Measurements from ENCODE around the gene CDKN1A. TPM values are rescaled to one million over a fixed set of nuclear protein-coding genes. Genes with fewer than 3 reads are reported as not detected.
A peak's percentile ranks its signal among the peaks of the same experiment; 100 is the strongest.

The CDKN1A gene
- total and polyA plus RNA-seq, 10 of the 15 experiments (the other 5 are each of a cell fraction or from before 2014, with no cell fraction given): 25.2 to 637 (median 216) TPM

DNA sequence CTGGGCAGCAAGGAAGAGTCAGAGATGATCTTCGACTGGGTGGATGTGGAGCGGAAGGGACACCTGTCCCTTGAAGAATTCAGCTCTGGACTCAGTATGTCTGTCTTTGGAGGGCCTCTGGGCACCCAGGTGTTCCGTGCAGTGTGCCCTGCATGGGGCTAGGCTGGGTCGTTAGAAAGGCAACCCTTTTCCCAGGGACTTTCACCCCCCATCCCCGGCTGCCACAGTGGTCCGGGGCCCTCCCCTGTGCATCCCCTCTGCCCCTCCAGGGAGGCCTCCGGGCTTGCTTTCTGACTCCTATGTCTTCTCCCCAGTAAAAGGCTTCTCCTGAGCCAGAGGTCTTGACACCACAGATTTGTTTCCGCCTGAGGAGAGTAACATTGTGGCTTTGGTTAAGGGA, 35.3 kb downstream of the CDKN1A start:
- POLR2A ChIA-PET: interaction anchor here (0.8 kb wide), 1 partner anchor 9 kb away, joined by 4 read pairs; no protein-coding TSS in a partner anchor
- no TSS peak for BruUV-seq (replicated peaks)
- TF ChIP-seq, protein P1, sequence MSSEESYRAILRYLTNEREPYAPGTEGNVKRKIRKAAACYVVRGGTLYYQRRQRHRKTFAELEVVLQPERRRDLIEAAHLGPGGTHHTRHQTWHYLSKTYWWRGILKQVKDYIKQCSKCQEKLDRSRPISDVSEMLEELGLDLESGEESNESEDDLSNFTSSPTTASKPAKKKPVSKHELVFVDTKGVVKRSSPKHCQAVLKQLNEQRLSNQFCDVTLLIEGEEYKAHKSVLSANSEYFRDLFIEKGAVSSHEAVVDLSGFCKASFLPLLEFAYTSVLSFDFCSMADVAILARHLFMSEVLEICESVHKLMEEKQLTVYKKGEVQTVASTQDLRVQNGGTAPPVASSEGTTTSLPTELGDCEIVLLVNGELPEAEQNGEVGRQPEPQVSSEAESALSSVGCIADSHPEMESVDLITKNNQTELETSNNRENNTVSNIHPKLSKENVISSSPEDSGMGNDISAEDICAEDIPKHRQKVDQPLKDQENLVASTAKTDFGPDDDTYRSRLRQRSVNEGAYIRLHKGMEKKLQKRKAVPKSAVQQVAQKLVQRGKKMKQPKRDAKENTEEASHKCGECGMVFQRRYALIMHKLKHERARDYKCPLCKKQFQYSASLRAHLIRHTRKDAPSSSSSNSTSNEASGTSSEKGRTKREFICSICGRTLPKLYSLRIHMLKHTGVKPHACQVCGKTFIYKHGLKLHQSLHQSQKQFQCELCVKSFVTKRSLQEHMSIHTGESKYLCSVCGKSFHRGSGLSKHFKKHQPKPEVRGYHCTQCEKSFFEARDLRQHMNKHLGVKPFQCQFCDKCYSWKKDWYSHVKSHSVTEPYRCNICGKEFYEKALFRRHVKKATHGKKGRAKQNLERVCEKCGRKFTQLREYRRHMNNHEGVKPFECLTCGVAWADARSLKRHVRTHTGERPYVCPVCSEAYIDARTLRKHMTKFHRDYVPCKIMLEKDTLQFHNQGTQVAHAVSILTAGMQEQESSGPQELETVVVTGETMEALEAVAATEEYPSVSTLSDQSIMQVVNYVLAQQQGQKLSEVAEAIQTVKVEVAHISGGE (CRISPR knock-in tag; IDR thresholded peaks at IDR 0.05): no peak
- no peak for TF ChIP-seq TARDBP (IDR thresholded peaks at IDR 0.05; ENCODE audit: borderline replicate concordance)

GRCh38 chr6:36714511-36714910, 36.0 kb downstream of the CDKN1A start:
- Histone ChIP-seq H3K9me3 (replicated peaks; ENCODE audit: control insufficient read depth, insufficient read depth, low read length) (no peaks in the 10 kb centered on the region), H3K4me1 (ENCODE audit: control insufficient read depth, insufficient read depth, low read length) (peaks cover 4% of the 10 kb centered on the region; the same call in 1 of the 2 replicates), H3K9ac (ENCODE audit: control insufficient read depth, insufficient read depth, low read length) (no peak overlapping the region), H2AFZ (ENCODE audit: control insufficient read depth, low read depth, low read length) (no peak overlapping the region), H3K27ac (ENCODE audit: control insufficient read depth, insufficient read depth) (no peak overlapping the region), H3K4me2 (ENCODE audit: control insufficient read depth, insufficient read depth) (no peak overlapping the region), H3K36me3 (ENCODE audit: control insufficient read depth in 2 of 2, insufficient read depth in 2 of 2, low read length in 1 of 2) (no peaks in the 10 kb centered on the region), H4K20me1 (ENCODE audit: control insufficient read depth, insufficient read depth) (no peaks in the 10 kb centered on the region), H3K79me2 (ENCODE audit: control insufficient read depth, insufficient read depth, low read length) (no peaks in the 10 kb centered on the region), H3K27me3 (replicated peaks in 1 of 2; ENCODE audit: control insufficient read depth in 2 of 2, insufficient read depth in 2 of 2, low read length in 1 of 2) (no peaks in the 10 kb centered on the region), H3K4me3 (no peak overlapping the region)
- ChIA-PET SMC1A (ENCODE audit: uncharacterized antibody, unreplicated experiment) (interaction anchor here (1.3 kb wide), 1 partner anchor 10 kb away, joined by 4 read pairs; no protein-coding TSS in a partner anchor), RAD21 (ENCODE audit: unreplicated experiment) (no interaction called here), POLR2A (no interaction called here), CTCF (no interaction called here)
- in situ Hi-C loops (cut with MboI) (no loop called here), intact Hi-C loops (cut with micrococcal nuclease; ENCODE audit: unreplicated experiment) (no loop called here)
- WGBS (ENCODE audit: insufficient coverage, insufficient replicate concordance, low lambda C conversion rate, missing lambda C conversion rate): 68% methylated on average over 10 of the region's 10 CpGs
- FAIRE-seq: no peak
- BruUV-seq (replicated peaks): no TSS peak
- no peak for DNase-seq (ENCODE audit: low read depth, low spot score)
- no peak for ATAC-seq
- TF ChIP-seq, protein P2, sequence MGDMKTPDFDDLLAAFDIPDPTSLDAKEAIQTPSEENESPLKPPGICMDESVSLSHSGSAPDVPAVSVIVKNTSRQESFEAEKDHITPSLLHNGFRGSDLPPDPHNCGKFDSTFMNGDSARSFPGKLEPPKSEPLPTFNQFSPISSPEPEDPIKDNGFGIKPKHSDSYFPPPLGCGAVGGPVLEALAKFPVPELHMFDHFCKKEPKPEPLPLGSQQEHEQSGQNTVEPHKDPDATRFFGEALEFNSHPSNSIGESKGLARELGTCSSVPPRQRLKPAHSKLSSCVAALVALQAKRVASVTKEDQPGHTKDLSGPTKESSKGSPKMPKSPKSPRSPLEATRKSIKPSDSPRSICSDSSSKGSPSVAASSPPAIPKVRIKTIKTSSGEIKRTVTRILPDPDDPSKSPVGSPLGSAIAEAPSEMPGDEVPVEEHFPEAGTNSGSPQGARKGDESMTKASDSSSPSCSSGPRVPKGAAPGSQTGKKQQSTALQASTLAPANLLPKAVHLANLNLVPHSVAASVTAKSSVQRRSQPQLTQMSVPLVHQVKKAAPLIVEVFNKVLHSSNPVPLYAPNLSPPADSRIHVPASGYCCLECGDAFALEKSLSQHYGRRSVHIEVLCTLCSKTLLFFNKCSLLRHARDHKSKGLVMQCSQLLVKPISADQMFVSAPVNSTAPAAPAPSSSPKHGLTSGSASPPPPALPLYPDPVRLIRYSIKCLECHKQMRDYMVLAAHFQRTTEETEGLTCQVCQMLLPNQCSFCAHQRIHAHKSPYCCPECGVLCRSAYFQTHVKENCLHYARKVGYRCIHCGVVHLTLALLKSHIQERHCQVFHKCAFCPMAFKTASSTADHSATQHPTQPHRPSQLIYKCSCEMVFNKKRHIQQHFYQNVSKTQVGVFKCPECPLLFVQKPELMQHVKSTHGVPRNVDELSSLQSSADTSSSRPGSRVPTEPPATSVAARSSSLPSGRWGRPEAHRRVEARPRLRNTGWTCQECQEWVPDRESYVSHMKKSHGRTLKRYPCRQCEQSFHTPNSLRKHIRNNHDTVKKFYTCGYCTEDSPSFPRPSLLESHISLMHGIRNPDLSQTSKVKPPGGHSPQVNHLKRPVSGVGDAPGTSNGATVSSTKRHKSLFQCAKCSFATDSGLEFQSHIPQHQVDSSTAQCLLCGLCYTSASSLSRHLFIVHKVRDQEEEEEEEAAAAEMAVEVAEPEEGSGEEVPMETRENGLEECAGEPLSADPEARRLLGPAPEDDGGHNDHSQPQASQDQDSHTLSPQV (IDR thresholded peaks at IDR 0.05): no peak
- TF ChIP-seq, protein P3, sequence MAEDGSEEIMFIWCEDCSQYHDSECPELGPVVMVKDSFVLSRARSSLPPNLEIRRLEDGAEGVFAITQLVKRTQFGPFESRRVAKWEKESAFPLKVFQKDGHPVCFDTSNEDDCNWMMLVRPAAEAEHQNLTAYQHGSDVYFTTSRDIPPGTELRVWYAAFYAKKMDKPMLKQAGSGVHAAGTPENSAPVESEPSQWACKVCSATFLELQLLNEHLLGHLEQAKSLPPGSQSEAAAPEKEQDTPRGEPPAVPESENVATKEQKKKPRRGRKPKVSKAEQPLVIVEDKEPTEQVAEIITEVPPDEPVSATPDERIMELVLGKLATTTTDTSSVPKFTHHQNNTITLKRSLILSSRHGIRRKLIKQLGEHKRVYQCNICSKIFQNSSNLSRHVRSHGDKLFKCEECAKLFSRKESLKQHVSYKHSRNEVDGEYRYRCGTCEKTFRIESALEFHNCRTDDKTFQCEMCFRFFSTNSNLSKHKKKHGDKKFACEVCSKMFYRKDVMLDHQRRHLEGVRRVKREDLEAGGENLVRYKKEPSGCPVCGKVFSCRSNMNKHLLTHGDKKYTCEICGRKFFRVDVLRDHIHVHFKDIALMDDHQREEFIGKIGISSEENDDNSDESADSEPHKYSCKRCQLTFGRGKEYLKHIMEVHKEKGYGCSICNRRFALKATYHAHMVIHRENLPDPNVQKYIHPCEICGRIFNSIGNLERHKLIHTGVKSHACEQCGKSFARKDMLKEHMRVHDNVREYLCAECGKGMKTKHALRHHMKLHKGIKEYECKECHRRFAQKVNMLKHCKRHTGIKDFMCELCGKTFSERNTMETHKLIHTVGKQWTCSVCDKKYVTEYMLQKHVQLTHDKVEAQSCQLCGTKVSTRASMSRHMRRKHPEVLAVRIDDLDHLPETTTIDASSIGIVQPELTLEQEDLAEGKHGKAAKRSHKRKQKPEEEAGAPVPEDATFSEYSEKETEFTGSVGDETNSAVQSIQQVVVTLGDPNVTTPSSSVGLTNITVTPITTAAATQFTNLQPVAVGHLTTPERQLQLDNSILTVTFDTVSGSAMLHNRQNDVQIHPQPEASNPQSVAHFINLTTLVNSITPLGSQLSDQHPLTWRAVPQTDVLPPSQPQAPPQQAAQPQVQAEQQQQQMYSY (CRISPR knock-in tag; IDR thresholded peaks at IDR 0.05): no peak

More for the DNA sequence above, 35.3 kb downstream of the CDKN1A start:
- DNase-seq (ENCODE audit: low read depth, low spot score): no peak
- no peaks in the 10 kb centered on the region for H3K9me3 ChIP-seq (replicated peaks; ENCODE audit: control insufficient read depth, insufficient read depth, low read length)
- H3K4me3 ChIP-seq: no peak overlapping the region
- no peaks in the 10 kb centered on the region for H4K20me1 ChIP-seq (ENCODE audit: control insufficient read depth, insufficient read depth)
- peak; percentile 26; the same call in 2 of the 3 replicates for ATAC-seq
- no peaks in the 10 kb centered on the region for H3K27me3 ChIP-seq (replicated peaks in 1 of 2; ENCODE audit: control insufficient read depth in 2 of 2, insufficient read depth in 2 of 2, low read length in 1 of 2)
- no peak overlapping the region for H2AFZ ChIP-seq (ENCODE audit: control insufficient read depth, low read depth, low read length)
- no peak overlapping the region for H3K9ac ChIP-seq (ENCODE audit: control insufficient read depth, insufficient read depth, low read length)
- no peaks in the 10 kb centered on the region for H3K79me2 ChIP-seq (ENCODE audit: control insufficient read depth, insufficient read depth, low read length)
- peaks cover 3% of the 10 kb centered on the region; the same call in 1 of the 2 replicates for H3K4me1 ChIP-seq (ENCODE audit: control insufficient read depth, insufficient read depth, low read length)
- no peak overlapping the region for H3K27ac ChIP-seq (ENCODE audit: control insufficient read depth, insufficient read depth)
- ChIA-PET SMC1A (ENCODE audit: uncharacterized antibody, unreplicated experiment) (no interaction called here), RAD21 (ENCODE audit: unreplicated experiment) (no interaction called here), CTCF (interaction anchor here (0.6 kb wide), 1 partner anchor 20 kb away, joined by 3 read pairs; no protein-coding TSS in a partner anchor)
- intact Hi-C loops (cut with micrococcal nuclease; ENCODE audit: unreplicated experiment) (no loop called here), in situ Hi-C loops (cut with MboI) (no loop called here)
- H3K36me3 ChIP-seq (ENCODE audit: control insufficient read depth in 2 of 2, insufficient read depth in 2 of 2, low read length in 1 of 2): no peaks in the 10 kb centered on the region
- 14% methylated on average over 8 of the region's 8 CpGs for WGBS (ENCODE audit: insufficient coverage, insufficient replicate concordance, low lambda C conversion rate, missing lambda C conversion rate)
- FAIRE-seq: no peak
- no peak overlapping the region for H3K4me2 ChIP-seq (ENCODE audit: control insufficient read depth, insufficient read depth)
